Panc1 (cell line): ENCODE measurements around the gene P2RY14. TPM values are rescaled to one million over a fixed set of nuclear protein-coding genes. Genes with fewer than 3 reads are reported as not detected.

Experiments
- ATAC-seq: fragments of 200-7000 bp; cut with Tn5 transposase; 2 replicates; pipeline ENCODE4 v1.9.1; 2020; ENCODE audit warnings: mild to moderate bottlenecking, moderate library complexity
- BruUV-seq: library from RNA; stranded (reverse); fragments of 400-500 nt; replicated peaks from 2 replicates; lab custom pipeline; 2021; lab: Mats Ljungman, UMichigan
- CTCF ChIA-PET: fragments of 300-600 bp; sonication (Branson Sonifier 250); formaldehyde crosslinking; loops from one replicate; lab custom pipeline; 2022; ENCODE audit warnings: antibody characterized with exemption; lab: Charles Lee
- POLR2A ChIA-PET: fragments of 300-600 bp; sonication (Branson Sonifier 250); formaldehyde crosslinking; loops from one replicate; lab custom pipeline; 2022; ENCODE audit warnings: antibody characterized with exemption; lab: Charles Lee
- DNase-seq: peaks from one replicate; pipeline ENCODE4 v3.0.0-alpha.2; 2010; ENCODE audit warnings: low read depth, low spot score
- H3K27ac ChIP-seq: 2 replicates; pipeline ENCODE4 v1.5.1; 2011; ENCODE audit warnings: mild to moderate bottlenecking, low read length, inconsistent platforms
- H3K27me3 ChIP-seq: fragments of 200-500 bp; sonication (Bioruptor generic); 2 replicates; pipeline ENCODE4 v1.6.0; 2014; ENCODE audit warnings: low read length, inconsistent platforms; ENCODE audit not compliant: control insufficient read depth, insufficient read depth
- H3K36me3 ChIP-seq: fragments of 200-500 bp; sonication (Bioruptor generic); 2 replicates; pipeline ENCODE4 v1.5.1; 2014; ENCODE audit warnings: inconsistent platforms, mild to moderate bottlenecking, low read length, moderate library complexity; ENCODE audit not compliant: control insufficient read depth, insufficient read depth
- H3K4me1 ChIP-seq: 2 replicates; pipeline ENCODE4 v1.5.1; 2011; ENCODE audit warnings: inconsistent platforms, mild to moderate bottlenecking, low read length, moderate library complexity; ENCODE audit not compliant: control insufficient read depth, insufficient read depth
- H3K4me3 ChIP-seq, 2 experiments: 2 replicates each; pipeline ENCODE4 v1.5.1; 2011 to 2012; ENCODE audit warnings: low read depth in 2 of 2, low read length in 2 of 2, mild to moderate bottlenecking in 2 of 2, inconsistent platforms in 1 of 2, moderate library complexity in 1 of 2
- H3K9me3 ChIP-seq: fragments of 200-500 bp; sonication (Bioruptor generic); 2 replicates; pipeline ENCODE4 v1.5.1; 2014; ENCODE audit warnings: low read depth, mild to moderate bottlenecking, inconsistent platforms, low read length, moderate library complexity; ENCODE audit not compliant: control insufficient read depth, insufficient read depth
- CTCF ChIP-seq: fragments of 450-650 bp; IDR thresholded peaks from 2 replicates; pipeline ENCODE4 v1.5.1; 2017; ENCODE audit warnings: mild to moderate bottlenecking
- POLR2AphosphoS5 ChIP-seq: IDR thresholded peaks from 2 replicates; pipeline ENCODE4 v1.6.1; 2012; ENCODE audit warnings: mild to moderate bottlenecking, low read depth, low read length, moderate library complexity
- SIN3A ChIP-seq: IDR thresholded peaks from 2 replicates; pipeline ENCODE4 v1.6.1; 2012; ENCODE audit warnings: low read depth, mild to moderate bottlenecking, low read length, moderate library complexity, borderline replicate concordance; ENCODE audit not compliant: insufficient read depth
- TCF7L2 ChIP-seq: IDR thresholded peaks from 2 replicates; pipeline ENCODE4 v1.6.1; 2011; ENCODE audit warnings: mild to moderate bottlenecking, low read depth, low read length, inconsistent platforms
- in situ Hi-C: cut with HindIII; loops from 2 replicates; pipeline ENCODE4 v1.10.0; 2016; ENCODE audit warnings: low sequenced_read_pairs, low pct_unique_long_range_greater_than_20kb
- intact Hi-C: fragments of 100-400 bp; cut with micrococcal nuclease; formaldehyde crosslinking; loops from one replicate; pipeline ENCODE4 v1.10.0; 2022; ENCODE audit not compliant: unreplicated experiment
- total RNA-seq: library from RNA; stranded (reverse); gene quantifications from one replicate; pipeline ENCODE4 v1.2.1, GENCODE V29; 2021; ENCODE audit not compliant: unreplicated experiment
- TF ChIP-seq, protein P1 (sequence below), 2 experiments: IDR thresholded peaks; 2 replicates each; pipeline ENCODE4 v1.6.1; 2011 to 2012; ENCODE audit warnings: low read depth in 2 of 2, control low read depth in 1 of 2, low read length in 1 of 2, mild to moderate bottlenecking in 1 of 2, moderate library complexity in 1 of 2; ENCODE audit not compliant: insufficient read depth in 1 of 2

Gene P2RY14
- total RNA-seq, 1 experiment from 2014 or later: not detected

DNA sequence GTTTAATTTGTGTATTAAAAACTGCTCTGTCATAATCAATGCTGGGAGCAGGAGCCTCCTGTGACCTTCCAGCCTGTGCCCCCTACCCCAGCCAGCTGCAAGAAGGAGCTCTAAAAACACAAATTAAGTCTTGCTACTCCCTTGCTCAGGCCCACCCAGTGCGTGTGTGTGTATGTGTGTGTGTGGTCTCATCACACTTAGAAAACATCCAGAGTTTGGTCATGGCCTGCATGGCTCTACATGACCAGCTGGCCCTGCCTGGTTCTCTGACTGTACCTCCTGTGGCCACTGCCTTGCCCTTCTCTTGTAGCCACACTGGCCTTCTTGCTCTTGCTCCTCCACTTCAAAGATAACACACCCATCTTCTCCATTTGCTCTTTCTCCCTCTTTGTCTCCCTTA, 13.7 kb downstream of the P2RY14 start:
- Histone ChIP-seq H3K36me3 (no peaks in the 10 kb centered on the region; the same call in 1 of the 2 replicates), H3K4me1 (no peaks in the 10 kb centered on the region), H3K9me3 (no peaks in the 10 kb centered on the region), H3K4me3 (no peak overlapping the region), H3K27ac (no peak overlapping the region), H3K27me3 (peaks cover 4% of the 10 kb centered on the region; the same call in 1 of the 2 replicates)
- CTCF ChIA-PET: interaction anchor here (0.7 kb wide), 2 partner anchors 37 to 83 kb away, joined by 3 read pairs; no protein-coding TSS in a partner anchor
- intact Hi-C loops: no loop called here
- in situ Hi-C loops: no loop called here
- ATAC-seq (no peak), DNase-seq (no peak)
- BruUV-seq: no TSS peak
- TF ChIP-seq CTCF: no peak
- TF ChIP-seq, protein P1, sequence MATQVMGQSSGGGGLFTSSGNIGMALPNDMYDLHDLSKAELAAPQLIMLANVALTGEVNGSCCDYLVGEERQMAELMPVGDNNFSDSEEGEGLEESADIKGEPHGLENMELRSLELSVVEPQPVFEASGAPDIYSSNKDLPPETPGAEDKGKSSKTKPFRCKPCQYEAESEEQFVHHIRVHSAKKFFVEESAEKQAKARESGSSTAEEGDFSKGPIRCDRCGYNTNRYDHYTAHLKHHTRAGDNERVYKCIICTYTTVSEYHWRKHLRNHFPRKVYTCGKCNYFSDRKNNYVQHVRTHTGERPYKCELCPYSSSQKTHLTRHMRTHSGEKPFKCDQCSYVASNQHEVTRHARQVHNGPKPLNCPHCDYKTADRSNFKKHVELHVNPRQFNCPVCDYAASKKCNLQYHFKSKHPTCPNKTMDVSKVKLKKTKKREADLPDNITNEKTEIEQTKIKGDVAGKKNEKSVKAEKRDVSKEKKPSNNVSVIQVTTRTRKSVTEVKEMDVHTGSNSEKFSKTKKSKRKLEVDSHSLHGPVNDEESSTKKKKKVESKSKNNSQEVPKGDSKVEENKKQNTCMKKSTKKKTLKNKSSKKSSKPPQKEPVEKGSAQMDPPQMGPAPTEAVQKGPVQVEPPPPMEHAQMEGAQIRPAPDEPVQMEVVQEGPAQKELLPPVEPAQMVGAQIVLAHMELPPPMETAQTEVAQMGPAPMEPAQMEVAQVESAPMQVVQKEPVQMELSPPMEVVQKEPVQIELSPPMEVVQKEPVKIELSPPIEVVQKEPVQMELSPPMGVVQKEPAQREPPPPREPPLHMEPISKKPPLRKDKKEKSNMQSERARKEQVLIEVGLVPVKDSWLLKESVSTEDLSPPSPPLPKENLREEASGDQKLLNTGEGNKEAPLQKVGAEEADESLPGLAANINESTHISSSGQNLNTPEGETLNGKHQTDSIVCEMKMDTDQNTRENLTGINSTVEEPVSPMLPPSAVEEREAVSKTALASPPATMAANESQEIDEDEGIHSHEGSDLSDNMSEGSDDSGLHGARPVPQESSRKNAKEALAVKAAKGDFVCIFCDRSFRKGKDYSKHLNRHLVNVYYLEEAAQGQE (IDR thresholded peaks at IDR 0.05; ENCODE audit: insufficient read depth in 1 of 2, low read depth in 2 of 2, low read length in 1 of 2): no peak
- POLR2A ChIA-PET: no interaction called here

GRCh38 chr3:151262871-151263525, 15.3 kb downstream of the P2RY14 start:
- H3K27ac ChIP-seq: no peak overlapping the region
- intact Hi-C loops: no loop called here
- ChIA-PET POLR2A (no interaction called here), CTCF (no interaction called here)
- H3K27me3 ChIP-seq: peaks cover 4% of the 10 kb centered on the region; the same call in 1 of the 2 replicates
- no peaks in the 10 kb centered on the region for H3K36me3 ChIP-seq
- in situ Hi-C loops: no loop called here
- no peak for ATAC-seq
- DNase-seq: no peak
- H3K9me3 ChIP-seq: no peaks in the 10 kb centered on the region
- TF ChIP-seq, protein P1 (IDR thresholded peaks at IDR 0.05; ENCODE audit: insufficient read depth in 1 of 2, low read depth in 2 of 2, low read length in 1 of 2): no peak
- TF ChIP-seq POLR2AphosphoS5 (no peak), CTCF (no peak), SIN3A (no peak), TCF7L2 (no peak)
- no TSS peak for BruUV-seq
- no peaks in the 10 kb centered on the region for H3K4me1 ChIP-seq
- H3K4me3 ChIP-seq: no peak overlapping the region
